ENCODE measurements around the gene ZFAND6. TPM values are rescaled to one million over a fixed set of nuclear protein-coding genes. Genes with fewer than 3 reads are reported as not detected.

Gene ZFAND6
- total and polyA plus RNA-seq, 4 donors = 47.6 to 102 (median 82.4) TPM

- H3K9me3 ChIP-seq (ENCODE audit: control insufficient read depth in 4 of 4, low read length in 3 of 4) = no peaks in the 10 kb centered on the region
- no peak overlapping the region for H3K27ac ChIP-seq (ENCODE audit: low read depth in 1 of 2, low read length in 2 of 2)
- no peaks in the 10 kb centered on the region for H3K36me3 ChIP-seq (ENCODE audit: control insufficient read depth in 4 of 4, insufficient read depth in 3 of 4, low read depth in 1 of 4, low read length in 3 of 4)
- H3K9ac ChIP-seq (ENCODE audit: low read depth in 1 of 2, low read length in 2 of 2) = no peak overlapping the region
- H3K27me3 ChIP-seq (ENCODE audit: control insufficient read depth in 4 of 4, insufficient read depth in 4 of 4, low read length in 3 of 4) = no peaks in the 10 kb centered on the region
- peaks cover 0 to 8% (median 1%) of the 10 kb centered on the region in 4 donors for H3K4me1 ChIP-seq (ENCODE audit: control insufficient read depth in 4 of 4, insufficient read depth in 4 of 4, low read length in 3 of 4)
- H3K4me3 ChIP-seq (ENCODE audit: low read depth in 1 of 3, low read length in 3 of 3) = no peak overlapping the region
- TF ChIP-seq SP1 (IDR thresholded peaks at IDR 0.05) (no peak), MAX (IDR thresholded peaks at IDR 0.05) (no peak), NR2F2 (IDR thresholded peaks at IDR 0.05) (no peak), FOXA2 (IDR thresholded peaks at IDR 0.05) (no peak), ATF3 (IDR thresholded peaks at IDR 0.05) (no peak), REST (IDR thresholded peaks at IDR 0.05) (no peak), TAF1 (conservative IDR thresholded peaks at IDR 0.05) (no peak), RXRA (IDR thresholded peaks at IDR 0.05) (no peak), YY1 (IDR thresholded peaks at IDR 0.05) (no peak), FOXA1 (IDR thresholded peaks at IDR 0.05) (no peak), JUND (IDR thresholded peaks at IDR 0.05) (no peak), GABPA (IDR thresholded peaks at IDR 0.05 in 1 of 2, conservative IDR thresholded peaks at IDR 0.05 in 1 of 2) (no peak)
- WGBS = 45% methylated on average over 3 of the region's 3 CpGs
- DNase-seq (ENCODE audit: low spot score) = no peak
Observed at GRCh38 chr15:80107774-80108173, 48.3 kb downstream of the ZFAND6 start.

GRCh38 chr15:80109388-80109787 is 49.9 kb downstream of the ZFAND6 start:
- Histone ChIP-seq H3K27ac (ENCODE audit: low read depth in 1 of 2, low read length in 2 of 2) (no peak overlapping the region), H3K9ac (ENCODE audit: low read depth in 1 of 2, low read length in 2 of 2) (no peak overlapping the region), H3K36me3 (ENCODE audit: control insufficient read depth in 4 of 4, insufficient read depth in 3 of 4, low read depth in 1 of 4, low read length in 3 of 4) (no peaks in the 10 kb centered on the region), H3K9me3 (ENCODE audit: control insufficient read depth in 4 of 4, low read length in 3 of 4) (no peaks in the 10 kb centered on the region), H3K27me3 (ENCODE audit: control insufficient read depth in 4 of 4, insufficient read depth in 4 of 4, low read length in 3 of 4) (no peaks in the 10 kb centered on the region), H3K4me1 (ENCODE audit: control insufficient read depth in 4 of 4, insufficient read depth in 4 of 4, low read length in 3 of 4) (peaks cover 0 to 17% (median 6%) of the 10 kb centered on the region in 4 donors), H3K4me3 (ENCODE audit: low read depth in 1 of 3, low read length in 3 of 3) (no peak overlapping the region)
- 94% methylated on average over 3 of the region's 3 CpGs for WGBS
- TF ChIP-seq GABPA (IDR thresholded peaks at IDR 0.05 in 1 of 2, conservative IDR thresholded peaks at IDR 0.05 in 1 of 2) = no peak
- TF ChIP-seq ATF3 (IDR thresholded peaks at IDR 0.05) = no peak
- TF ChIP-seq SP1 (IDR thresholded peaks at IDR 0.05) = no peak
- TF ChIP-seq HNF4G (IDR thresholded peaks at IDR 0.05) = no peak
- DNase-seq (ENCODE audit: low spot score) = no peak

GRCh38 chr15:80110920-80111319 is 51.4 kb downstream of the ZFAND6 start:
- no peak overlapping the region for H3K4me3 ChIP-seq (ENCODE audit: low read depth in 1 of 3, low read length in 3 of 3)
- H3K9me3 ChIP-seq (ENCODE audit: control insufficient read depth in 4 of 4, low read length in 3 of 4) = no peaks in the 10 kb centered on the region
- no peak overlapping the region for H3K9ac ChIP-seq (ENCODE audit: low read depth in 1 of 2, low read length in 2 of 2)
- H3K4me1 ChIP-seq (ENCODE audit: control insufficient read depth in 4 of 4, insufficient read depth in 4 of 4, low read length in 3 of 4) = peaks cover 0 to 20% (median 6%) of the 10 kb centered on the region in 4 donors
- no peak for DNase-seq (ENCODE audit: low spot score)
- H3K36me3 ChIP-seq (ENCODE audit: control insufficient read depth in 4 of 4, insufficient read depth in 3 of 4, low read depth in 1 of 4, low read length in 3 of 4) = no peaks in the 10 kb centered on the region
- no peaks in the 10 kb centered on the region for H3K27me3 ChIP-seq (ENCODE audit: control insufficient read depth in 4 of 4, insufficient read depth in 4 of 4, low read length in 3 of 4)
- H3K27ac ChIP-seq (ENCODE audit: low read depth in 1 of 2, low read length in 2 of 2) = no peak overlapping the region
- TF ChIP-seq RAD21 (IDR thresholded peaks at IDR 0.05) (no peak), SP1 (IDR thresholded peaks at IDR 0.05) (no peak), EGR1 (IDR thresholded peaks at IDR 0.05; ENCODE audit: low read depth in 2 of 2) (no peak), YY1 (IDR thresholded peaks at IDR 0.05) (no peak), RXRA (IDR thresholded peaks at IDR 0.05) (no peak), ZBTB33 (IDR thresholded peaks at IDR 0.05) (no peak), REST (IDR thresholded peaks at IDR 0.05) (no peak), NR2F2 (IDR thresholded peaks at IDR 0.05) (no peak), FOXA2 (IDR thresholded peaks at IDR 0.05) (no peak), ATF3 (IDR thresholded peaks at IDR 0.05) (no peak), JUND (IDR thresholded peaks at IDR 0.05) (no peak), TAF1 (conservative IDR thresholded peaks at IDR 0.05) (no peak)

Measured in liver (tissue), 9 donors.